Fibroblast of skin of back (primary cell): ENCODE data around the gene RELB.

ENCODE experiments used
- DNase-seq: peaks from one replicate; pipeline ENCODE4 v3.0.0-alpha.2; 2013

RELB gene

GRCh38 chr19:45063851-45064801, 62.9 kb downstream of the RELB start:
- DNase-seq = no peak

- no peak for DNase-seq
Observed at GRCh38 chr19:45066921-45067661, 65.8 kb downstream of the RELB start.

GRCh38 chr19:45068041-45068440, 66.8 kb downstream of the RELB start:
- no peak for DNase-seq

- no peak for DNase-seq
Observed at GRCh38 chr19:45069056-45069455, 67.8 kb downstream of the RELB start.

- DNase-seq = no peak
Observed at GRCh38 chr19:45070214-45070613, 69.0 kb downstream of the RELB start.

- no peak for DNase-seq
Observed at GRCh38 chr19:45070861-45071544, 69.7 kb downstream of the RELB start.

- DNase-seq = no peak
Observed at GRCh38 chr19:45071545-45071938, 70.3 kb downstream of the RELB start.

GRCh38 chr19:45071969-45072790, 70.9 kb downstream of the RELB start:
- DNase-seq = no peak

GRCh38 chr19:45074744-45075300, 73.6 kb downstream of the RELB start:
- DNase-seq = no peak

GRCh38 chr19:45075301-45076028, 74.2 kb downstream of the RELB start:
- peak; percentile 33 for DNase-seq

GRCh38 chr19:45076029-45076850, 75.0 kb downstream of the RELB start, which contains the start of gene ZNF296:
Gene ZNF296 (minus strand): TSS chr19:45076478. CDS start chr19:45076373, 105 bp downstream.
- DNase-seq = peak; percentile 42

- DNase-seq = no peak
Observed at GRCh38 chr19:45076851-45077730, 75.8 kb downstream of the RELB start.

GRCh38 chr19:45078390-45079062, 77.3 kb downstream of the RELB start:
- DNase-seq = no peak

GRCh38 chr19:45079063-45079910, 78.0 kb downstream of the RELB start, which contains the start of gene GEMIN7:
Gene GEMIN7 (plus strand): TSS chr19:45079260. CDS start chr19:45090115, 10,855 bp downstream.
- peak; percentile 74 for DNase-seq

- no peak for DNase-seq
Observed at GRCh38 chr19:45079911-45080370, 78.7 kb downstream of the RELB start.

GRCh38 chr19:45082170-45082569, 80.9 kb downstream of the RELB start:
- no peak for DNase-seq

GRCh38 chr19:45086480-45086879, 85.2 kb downstream of the RELB start:
- no peak for DNase-seq
